HG03442 (cell line): ENCODE measurements around the gene F8.
"Not testable (repeated sequence)": the region's sequence is repeated elsewhere in the genome, so short reads cannot be mapped to it uniquely, and the experiment has no call there.

Experiments
- ATAC-seq: cut with Tn5 transposase; IDR thresholded peaks from one replicate; pipeline ENCODE4 v1.9.1; 2021; ENCODE audit warnings: mild to moderate bottlenecking, moderate library complexity; ENCODE audit not compliant: unreplicated experiment

Gene F8

DNA sequence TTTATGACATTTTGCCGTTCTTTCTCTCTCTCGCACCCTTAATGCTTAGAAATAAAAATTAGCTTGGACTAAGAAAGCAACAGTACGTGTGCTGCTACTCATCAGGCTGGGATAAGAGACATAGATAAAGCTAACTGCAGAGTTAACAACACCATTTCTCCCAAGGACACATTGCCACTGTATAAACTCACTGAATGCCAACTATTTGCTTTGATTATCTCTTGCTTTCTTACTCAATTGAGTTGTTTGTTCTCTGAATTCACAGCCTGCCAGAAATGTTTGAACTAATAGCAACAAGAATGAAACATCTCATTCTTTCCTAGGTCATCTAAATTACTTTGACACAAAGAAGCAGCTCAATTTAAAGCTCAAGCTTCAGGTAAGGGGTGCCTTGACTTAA, 34.6 kb downstream of the F8 start:
- no peak for ATAC-seq

DNA sequence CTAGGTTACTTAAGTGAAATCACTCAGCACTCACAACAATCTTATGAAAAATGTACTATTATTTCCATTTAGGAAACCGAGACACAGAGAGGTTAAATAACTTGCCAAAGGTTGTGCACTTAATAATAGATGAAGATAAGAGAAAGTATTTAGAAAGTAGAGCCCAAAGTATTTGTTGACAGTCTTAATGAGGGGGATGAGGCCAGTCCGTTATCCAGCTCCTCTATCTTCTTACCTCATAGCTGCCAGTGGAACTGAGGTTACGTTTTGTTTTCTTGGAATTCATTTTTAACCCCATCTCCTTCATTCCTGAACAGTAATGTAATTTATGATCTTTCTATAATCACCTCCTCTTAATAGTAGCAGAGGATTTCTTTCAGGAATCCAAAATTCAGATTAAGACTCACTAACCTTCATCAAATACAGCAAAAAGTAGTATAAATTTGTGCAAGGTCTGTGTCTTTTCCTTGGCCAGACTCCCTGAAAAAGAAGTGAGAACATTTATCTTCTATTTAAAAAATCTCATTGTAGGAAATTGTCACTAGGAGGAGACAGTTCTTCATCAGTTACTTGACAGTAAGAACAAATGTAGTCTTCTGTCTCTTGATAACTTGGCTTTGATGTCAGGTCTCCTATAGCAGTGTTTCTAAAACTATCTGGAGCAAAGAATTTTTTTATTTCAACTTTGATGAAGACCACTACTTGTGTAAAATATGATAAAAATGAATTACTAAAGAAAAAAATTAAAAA, 35.5 kb downstream of the F8 start:
- no peak for ATAC-seq

DNA sequence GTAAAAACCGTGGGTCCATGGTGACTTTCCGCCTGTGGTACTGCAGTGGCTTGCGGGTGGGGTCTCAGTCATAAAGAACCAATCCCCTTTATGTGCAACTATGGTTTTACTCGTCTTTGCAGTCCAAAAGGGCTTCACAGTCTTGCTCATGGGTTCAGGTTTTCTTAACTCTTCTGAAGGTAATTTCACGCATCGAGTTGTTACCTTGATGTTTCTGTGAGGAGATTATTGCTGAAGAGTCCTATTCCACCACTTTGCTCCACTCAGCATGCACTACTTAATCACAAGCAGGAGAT, 41.5 kb downstream of the F8 start:
- ATAC-seq, result no peak

DNA sequence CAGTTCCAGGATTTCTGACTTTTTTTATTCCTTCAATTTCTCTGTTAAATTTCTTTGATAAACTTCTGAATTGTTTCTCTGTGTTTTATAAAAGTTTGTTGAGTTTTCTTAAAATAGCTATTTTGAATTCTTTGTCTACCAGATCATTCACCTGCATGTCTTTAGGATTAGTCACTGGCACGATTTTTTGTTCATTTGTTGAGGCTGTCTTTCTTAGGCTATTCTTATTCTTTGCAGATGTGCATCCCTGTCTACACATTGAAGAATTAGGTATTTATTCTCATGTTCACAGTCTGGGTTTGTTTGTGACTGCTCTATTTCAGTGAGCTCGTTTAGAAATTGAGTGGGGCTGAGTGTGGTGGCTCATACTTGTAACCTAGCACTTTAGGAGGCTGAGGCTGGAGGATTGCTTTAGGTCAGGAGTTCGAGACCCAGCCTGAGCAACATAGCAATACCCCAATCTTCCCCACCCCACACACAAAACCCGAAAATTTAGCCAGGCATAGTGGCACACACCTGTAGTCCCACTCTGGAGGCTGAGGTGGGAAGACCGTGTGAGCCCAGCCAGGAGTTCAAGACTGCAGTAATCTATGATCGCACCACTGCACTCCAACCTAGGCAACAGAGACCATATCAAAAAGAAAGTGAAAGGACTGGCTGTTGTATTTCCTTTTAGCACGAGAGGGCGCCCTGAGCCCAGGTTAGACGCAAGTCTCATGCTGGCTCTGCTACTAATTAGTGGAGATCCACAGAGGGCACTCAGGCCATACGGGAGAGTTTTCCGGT, 42.0 kb downstream of the F8 start:
- peak; percentile 89 for ATAC-seq

DNA sequence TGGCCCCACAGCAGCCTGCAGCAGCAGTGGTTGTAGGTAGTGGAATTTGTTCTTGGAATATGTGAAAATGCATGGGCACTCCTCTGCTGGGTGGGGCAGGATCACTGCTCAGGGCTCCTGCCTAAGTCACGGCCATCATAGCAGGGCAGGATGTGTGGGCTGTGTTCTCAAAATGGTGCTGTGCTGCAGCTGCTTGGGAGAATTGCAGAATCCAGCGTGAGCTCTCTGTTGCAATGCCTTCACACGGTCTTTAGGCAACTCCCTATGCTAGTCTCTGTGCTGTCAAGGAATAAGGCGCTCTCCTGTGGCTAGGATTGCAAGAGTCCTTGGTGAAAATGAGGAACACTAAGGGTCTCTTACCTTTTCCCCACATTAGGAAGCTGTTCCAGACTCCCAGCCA, 42.9 kb downstream of the F8 start:
- no peak for ATAC-seq

DNA sequence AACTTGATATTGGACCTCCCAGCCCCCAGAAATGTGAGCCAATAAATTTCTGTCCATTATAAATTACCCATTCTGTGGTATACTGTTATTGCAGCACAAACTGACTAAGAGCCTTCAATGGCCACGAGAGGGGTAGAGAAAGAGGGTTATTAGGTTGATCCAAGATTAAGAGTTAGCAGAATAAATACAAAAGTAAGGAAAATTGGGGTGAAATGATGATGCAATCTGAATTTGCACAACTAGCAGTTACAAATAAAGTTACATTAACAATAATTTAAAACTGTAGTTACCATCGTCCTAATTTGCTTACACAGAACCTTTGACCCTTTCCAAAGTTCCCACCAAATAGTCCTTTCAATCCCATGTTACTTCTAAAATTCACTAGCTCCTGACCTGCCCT, 54.2 kb downstream of the F8 start:
- ATAC-seq, result no peak

DNA sequence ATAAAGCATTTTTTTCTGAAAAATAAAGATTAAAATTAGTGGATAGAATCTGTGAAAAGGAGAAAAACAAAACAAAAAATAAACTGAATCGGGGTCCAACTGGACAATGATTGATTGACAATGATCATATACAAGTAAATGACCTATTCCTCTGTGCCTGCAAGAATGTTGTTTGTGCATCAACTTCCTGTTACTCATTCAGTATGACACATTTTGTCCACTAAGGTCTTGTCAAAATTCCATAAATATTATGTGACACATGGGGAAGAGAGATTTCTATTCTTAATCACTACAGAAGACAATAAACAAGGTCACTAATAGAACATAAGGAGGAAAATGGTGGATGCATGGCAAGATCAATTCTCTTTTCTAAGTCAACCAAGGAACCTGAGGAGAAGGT, 54.9 kb downstream of the F8 start:
- ATAC-seq, result no peak

DNA sequence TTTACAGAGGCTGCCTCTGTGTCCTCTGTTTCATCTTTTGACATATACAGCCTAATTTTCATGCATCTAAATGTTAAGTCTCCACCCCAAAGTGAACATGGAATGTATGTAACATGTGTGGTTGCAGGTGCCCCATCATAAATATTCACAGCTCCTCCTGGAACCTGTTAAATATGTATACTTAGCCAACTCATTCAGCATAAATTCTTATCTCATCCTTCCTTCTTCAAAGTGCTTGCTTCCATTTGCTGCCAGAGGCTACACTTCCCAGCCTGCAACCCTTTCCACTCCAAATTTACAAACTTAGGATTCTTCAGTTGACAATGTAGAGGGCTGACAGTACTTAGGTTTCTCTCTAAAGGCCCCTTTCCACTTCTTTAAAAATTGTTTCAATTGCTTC, 60.6 kb downstream of the F8 start:
- ATAC-seq, result no peak

DNA sequence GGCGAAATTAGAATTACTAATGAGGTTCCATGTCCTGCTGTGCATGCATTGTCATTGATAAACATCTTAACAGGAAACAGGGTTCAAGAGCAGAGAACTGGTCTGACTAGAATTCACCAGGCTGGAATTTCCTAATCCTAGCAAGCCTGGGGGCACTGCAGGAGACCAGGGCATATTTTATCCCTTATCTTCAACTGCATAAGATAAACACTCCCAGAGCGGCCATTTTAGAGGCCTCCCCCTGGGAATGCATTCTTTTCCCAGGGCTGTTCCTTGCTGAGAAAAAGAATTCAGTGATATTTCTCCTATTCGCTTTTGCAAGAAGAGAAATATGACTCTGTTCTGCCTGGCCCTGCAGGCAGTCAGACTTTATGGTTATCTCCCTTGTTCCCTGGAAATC, 66.7 kb downstream of the F8 start:
- ATAC-seq, result not testable (repeated sequence)

DNA sequence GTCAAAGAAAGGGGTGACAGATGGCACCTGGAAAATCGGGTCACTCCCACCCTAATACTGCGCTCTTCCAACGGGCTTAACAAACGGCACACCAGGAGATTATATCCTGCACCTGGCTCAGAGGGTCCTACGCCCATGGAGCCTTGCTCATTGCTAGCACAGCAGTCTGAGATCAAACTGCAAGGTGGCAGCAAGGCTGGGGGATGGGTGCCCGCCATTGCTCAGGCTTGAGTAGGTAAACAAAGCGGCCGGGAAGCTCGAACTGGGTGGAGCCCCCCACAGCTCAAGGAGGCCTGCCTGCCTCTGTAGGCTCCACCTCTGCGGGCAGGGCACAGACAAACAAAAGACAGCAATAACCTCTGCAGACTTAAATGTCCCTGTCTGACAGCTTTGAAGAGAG, 83.3 kb downstream of the F8 start:
- not testable (repeated sequence) for ATAC-seq

DNA sequence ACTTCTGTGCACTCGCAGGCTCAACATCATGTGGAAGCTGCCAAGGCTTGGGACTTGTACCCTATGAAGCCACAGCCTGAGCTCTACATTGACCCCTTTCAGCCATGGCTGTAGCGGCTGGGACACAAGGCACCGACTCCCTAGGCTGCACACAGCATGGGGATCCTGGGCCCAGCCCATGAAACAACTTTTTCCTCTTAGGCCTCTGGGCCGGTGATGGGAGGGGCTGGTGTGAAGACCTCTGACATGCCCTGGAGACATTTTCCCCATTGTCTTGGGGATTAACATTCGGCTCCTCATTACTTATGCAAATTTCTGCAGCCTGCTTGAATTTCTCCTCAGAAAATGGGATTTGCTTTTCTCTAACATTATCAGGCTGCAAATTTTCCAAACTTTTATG, 97.8 kb downstream of the F8 start:
- not testable (repeated sequence) for ATAC-seq

DNA sequence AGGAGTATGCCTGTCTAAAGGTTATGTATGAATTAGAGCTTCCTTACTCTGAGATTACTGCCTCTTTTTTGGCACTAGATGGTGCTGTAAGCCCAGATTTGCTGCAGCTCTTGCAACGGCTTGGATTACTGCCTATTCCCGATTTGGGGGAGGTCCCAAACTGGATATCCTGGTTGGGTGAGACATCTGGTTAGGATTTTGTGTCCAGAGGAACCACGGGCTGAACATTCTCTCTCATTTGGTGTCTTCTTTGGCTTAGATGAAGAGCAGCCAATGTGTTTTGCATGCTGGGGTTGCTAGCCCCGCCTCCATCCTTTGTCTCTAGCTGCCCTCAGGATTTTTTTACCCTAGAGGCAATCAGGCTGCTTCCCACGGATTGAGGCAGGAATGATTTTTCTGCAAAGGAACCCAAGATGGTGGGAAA, 104.5 kb downstream of the F8 start:
- ATAC-seq, result peak; percentile 46

DNA sequence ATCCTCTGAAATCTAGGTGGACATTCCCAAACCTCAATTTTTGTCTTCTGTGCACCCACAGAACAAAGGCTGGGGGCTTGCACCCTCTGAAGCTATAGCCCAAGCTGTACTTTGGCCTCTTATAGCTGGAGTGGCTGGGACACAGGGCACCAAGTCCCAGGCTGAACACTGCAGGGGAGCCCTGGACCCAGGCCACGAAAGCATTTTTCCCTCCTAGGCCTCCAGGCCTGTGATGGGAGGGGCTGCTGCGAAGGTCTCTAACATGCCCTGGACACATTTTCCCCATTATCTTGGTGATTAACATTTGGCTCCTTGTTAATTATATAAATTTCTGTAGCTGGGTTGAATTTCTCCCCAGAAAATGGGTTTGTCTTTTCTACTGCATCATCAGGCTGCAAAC, 108.5 kb downstream of the F8 start:
- ATAC-seq, result no peak

DNA sequence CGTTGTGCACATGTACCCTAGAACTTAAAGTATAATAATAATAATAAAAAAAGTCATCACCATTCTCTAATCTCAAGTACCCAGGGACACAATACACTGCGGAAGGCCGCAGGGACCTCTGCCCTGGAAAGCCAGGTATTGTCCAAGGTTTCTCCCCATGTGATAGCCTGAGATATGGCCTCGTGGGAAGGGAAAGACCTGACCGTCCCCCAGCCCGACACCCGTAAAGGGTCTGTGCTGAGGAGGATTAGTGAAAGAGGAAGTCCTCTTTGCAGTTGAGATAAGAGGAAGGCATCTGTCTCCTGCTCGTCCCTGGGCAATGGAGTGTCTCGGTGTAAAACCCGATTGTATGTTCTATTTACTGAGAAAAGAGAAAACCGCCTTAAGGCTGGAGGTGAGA, 112.0 kb downstream of the F8 start:
- not testable (repeated sequence) for ATAC-seq

DNA sequence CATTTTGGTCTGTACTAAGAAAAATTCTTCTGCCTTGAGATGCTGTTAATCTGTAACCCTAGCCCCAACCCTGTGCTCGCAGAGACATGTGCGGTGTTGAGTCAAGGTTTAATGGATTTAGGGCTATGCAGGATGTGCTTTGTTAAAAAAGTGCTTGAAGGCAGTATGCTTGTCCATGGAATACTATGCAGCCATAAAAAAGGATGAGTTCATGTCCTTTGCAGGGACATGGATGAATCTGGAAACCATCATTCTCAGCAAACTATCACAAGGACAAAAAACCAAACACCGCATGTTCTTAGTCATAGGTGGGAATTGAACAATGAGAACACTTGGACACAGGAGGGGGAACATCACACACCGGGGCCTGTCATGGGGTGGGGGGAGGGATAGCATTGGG, 112.5 kb downstream of the F8 start:
- ATAC-seq, result not testable (repeated sequence)

DNA sequence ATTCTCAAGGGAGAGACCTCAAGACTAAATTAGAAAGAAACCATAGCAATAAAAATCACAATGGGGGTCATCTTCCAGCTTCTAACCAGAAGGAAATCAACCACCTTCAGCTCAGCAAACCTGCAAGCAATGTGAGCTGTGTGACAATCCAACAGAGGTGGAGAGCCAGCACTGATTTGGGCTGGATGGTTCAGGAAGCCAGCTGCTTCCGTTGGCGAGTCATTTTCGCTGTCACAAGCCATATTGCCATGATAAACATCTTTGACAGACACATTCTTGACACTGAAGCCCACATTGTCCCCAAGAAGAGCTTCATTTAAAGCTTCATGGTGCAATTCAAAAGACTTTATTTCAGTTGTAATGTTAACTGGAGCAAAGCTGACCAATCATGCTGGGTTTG, 113.7 kb downstream of the F8 start:
- no peak for ATAC-seq

DNA sequence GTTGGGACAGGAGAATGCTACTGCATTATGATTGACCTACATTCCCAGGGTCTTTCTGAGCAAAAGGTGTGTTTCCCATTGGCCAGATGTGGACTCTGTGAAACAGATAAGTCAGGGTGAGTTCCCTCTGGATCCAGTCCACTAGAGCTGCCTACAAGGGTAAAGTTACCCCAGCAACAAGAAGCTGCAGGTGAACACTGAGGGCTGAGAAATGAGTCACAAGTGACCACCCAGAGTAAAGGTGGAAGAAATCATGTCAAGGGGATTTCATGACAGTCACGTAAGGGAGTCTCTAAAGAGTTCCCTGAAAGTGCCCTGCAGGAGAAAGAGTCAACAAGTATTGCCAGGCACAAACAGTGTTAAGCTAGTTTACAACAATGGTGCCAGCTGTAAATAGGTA, 120.1 kb downstream of the F8 start:
- ATAC-seq, result no peak

DNA sequence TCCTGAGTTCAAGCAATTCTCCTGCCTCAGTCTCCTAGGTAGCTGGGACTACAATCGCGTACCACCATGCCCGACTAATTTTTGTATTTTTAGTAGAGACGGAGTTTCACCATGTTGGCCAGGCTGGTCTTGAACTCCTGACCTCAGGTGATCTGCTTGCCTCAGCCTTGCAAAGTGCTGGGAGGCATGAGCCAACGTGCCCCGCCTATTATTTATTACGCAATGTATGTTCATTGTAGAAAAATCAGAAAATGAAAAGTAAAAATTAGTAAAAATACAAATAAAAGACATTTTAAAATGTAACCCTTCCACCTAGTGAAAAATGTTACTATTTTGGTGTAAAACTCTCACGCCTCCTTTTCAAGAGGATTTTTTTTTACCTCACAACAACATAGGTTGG, 122.2 kb downstream of the F8 start:
- no peak for ATAC-seq

DNA sequence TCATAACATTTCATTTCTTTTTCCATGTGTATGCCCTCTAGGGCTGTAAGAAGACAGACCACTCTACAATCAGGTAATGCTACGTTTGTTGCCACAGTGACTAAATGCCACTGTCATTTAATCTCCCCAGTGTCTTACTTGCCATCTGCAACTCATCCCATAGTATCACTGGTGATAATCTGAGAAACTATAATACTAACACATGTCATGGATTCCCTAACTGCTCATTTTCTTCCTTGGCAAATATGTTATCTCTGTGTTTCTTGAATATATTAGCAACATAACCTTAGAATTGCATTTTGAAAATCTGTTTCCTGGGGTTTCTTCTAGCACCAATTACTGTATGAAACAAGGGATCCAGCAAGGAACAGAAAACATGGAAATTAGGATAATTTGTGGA, 130.2 kb downstream of the F8 start:
- ATAC-seq, result no peak

DNA sequence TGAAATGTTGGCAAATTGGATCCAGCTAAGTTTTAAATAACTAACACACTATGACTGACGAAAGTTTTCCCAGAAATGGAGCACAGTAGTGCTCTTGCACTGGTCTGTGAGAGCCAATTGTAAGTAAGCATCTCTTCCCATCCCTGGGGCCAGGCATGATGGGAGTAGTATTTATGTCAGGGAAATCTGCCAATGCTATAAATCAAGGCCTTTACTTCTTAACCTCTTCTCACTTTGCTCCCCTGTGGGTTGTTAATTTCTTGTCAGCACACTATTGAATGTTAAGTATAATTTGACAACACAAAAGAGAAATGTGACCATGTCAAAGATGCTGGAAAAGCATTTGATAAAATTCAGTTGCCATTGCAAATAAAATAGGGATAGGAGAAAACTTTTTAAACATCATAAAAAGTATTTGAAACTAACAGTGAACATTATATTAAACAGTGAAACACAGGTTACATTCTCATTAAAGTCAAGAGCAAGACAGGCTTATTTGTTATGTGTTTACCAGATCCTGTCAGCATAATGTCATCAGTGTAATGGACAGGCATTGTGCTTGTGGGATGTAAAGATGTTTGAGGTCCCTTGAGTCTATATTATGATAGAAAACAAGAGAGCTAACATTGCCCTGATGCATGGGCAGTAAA, 131.4 kb downstream of the F8 start:
- ATAC-seq, result no peak

DNA sequence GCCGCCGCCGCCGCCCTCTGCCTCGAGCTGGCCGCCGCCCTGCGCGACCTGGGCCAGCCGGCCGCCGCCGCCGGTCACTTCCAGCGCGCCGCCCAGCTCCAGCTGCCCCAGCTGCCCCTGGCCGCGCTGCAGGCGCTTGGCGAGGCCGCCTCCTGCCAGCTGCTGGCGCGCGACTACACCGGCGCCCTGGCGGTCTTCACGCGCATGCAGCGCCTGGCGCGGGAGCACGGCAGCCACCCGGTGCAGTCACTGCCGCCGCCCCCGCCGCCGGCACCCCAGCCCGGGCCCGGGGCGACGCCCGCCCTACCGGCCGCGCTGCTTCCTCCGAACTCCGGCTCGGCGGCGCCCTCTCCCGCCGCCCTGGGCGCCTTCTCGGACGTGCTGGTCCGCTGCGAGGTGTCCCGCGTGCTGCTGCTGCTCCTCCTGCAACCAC, 135.7 kb downstream of the F8 start:
- ATAC-seq, result peak; percentile 42
